ENCODE data around the gene CMTM1. TPM values are rescaled to one million over a fixed set of nuclear protein-coding genes. Genes with fewer than 3 reads are reported as not detected.

CMTM1 gene
- total RNA-seq, 1 experiment from 2014 or later: 5.2 TPM

DNA sequence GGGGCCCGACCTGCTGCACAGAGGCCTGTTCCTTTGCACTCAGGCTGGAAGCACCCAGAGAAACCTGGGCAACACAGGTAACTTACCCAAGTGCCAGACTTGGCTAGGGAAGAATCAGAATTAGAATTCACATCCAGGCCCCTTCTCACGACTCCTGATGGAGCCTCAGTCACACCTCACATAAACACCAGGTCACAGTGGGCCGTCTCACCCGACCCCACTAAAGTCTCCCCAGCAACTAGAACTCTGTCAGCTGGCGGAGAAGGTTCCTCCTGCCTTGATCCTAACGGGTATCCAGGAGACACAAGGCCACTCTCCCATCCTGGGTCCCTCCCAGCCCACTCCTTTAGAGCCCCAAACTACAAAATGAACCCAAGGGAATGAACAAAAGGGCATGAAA lies 22.7 kb upstream of the CMTM1 start:
- Histone ChIP-seq H3K36me3 (ENCODE audit: control insufficient read depth in 1 of 2, insufficient read depth in 2 of 2, low read length in 2 of 2) (no peaks in the 10 kb centered on the region; a peak in 1 of 4 replicates), H3K9me3 (ENCODE audit: control insufficient read depth in 1 of 2, insufficient read depth in 1 of 2, low read depth in 1 of 2, low read length in 2 of 2) (no peaks in the 10 kb centered on the region), H3K9ac (ENCODE audit: low read length) (no peak overlapping the region), H3K4me2 (ENCODE audit: low read length) (no peak overlapping the region), H3K79me2 (ENCODE audit: insufficient read depth, low read length) (no peaks in the 10 kb centered on the region), H3K4me1 (ENCODE audit: control insufficient read depth in 1 of 2, insufficient read depth in 2 of 2, low read length in 2 of 2) (peaks cover 0 to 3% of the 10 kb centered on the region in 2 experiments; a peak in 1 of 4 replicates), H2AFZ (ENCODE audit: low read depth, low read length, poor library complexity, severe bottlenecking) (no peak overlapping the region), H4K20me1 (ENCODE audit: insufficient read depth) (no peaks in the 10 kb centered on the region), H3K4me3 (replicated peaks in 1 of 2; ENCODE audit: low read depth in 1 of 2, low read length in 2 of 2) (no peak overlapping the region), H3K27me3 (ENCODE audit: insufficient read depth, low read length) (no peaks in the 10 kb centered on the region), H3K9me2 (ENCODE audit: insufficient read depth) (no peaks in the 10 kb centered on the region), H3K27ac (ENCODE audit: low read depth, low read length) (no peak overlapping the region)
- no TSS peak for BruUV-seq (replicated peaks)
- TF ChIP-seq, protein P1, sequence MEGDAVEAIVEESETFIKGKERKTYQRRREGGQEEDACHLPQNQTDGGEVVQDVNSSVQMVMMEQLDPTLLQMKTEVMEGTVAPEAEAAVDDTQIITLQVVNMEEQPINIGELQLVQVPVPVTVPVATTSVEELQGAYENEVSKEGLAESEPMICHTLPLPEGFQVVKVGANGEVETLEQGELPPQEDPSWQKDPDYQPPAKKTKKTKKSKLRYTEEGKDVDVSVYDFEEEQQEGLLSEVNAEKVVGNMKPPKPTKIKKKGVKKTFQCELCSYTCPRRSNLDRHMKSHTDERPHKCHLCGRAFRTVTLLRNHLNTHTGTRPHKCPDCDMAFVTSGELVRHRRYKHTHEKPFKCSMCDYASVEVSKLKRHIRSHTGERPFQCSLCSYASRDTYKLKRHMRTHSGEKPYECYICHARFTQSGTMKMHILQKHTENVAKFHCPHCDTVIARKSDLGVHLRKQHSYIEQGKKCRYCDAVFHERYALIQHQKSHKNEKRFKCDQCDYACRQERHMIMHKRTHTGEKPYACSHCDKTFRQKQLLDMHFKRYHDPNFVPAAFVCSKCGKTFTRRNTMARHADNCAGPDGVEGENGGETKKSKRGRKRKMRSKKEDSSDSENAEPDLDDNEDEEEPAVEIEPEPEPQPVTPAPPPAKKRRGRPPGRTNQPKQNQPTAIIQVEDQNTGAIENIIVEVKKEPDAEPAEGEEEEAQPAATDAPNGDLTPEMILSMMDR (IDR thresholded peaks at IDR 0.05 in 2 of 3, conservative IDR thresholded peaks at IDR 0.05 in 1 of 3; ENCODE audit: borderline replicate concordance in 1 of 3, insufficient read depth in 1 of 3, low read depth in 2 of 3, low read length in 2 of 3): no peak
- TF ChIP-seq POLR2AphosphoS5 (IDR thresholded peaks at IDR 0.05; ENCODE audit: low read depth, low read length) (no peak), SP1 (IDR thresholded peaks at IDR 0.05; ENCODE audit: low read depth) (no peak), SIN3A (IDR thresholded peaks at IDR 0.05; ENCODE audit: low read depth) (no peak), RAD21 (IDR thresholded peaks at IDR 0.05; ENCODE audit: low read depth) (no peak)
- TF ChIP-seq, protein P2, sequence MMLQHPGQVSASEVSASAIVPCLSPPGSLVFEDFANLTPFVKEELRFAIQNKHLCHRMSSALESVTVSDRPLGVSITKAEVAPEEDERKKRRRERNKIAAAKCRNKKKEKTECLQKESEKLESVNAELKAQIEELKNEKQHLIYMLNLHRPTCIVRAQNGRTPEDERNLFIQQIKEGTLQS (IDR thresholded peaks at IDR 0.05): no peak
- TF ChIP-seq, protein P3, sequence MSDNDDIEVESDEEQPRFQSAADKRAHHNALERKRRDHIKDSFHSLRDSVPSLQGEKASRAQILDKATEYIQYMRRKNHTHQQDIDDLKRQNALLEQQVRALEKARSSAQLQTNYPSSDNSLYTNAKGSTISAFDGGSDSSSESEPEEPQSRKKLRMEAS (IDR thresholded peaks at IDR 0.05): no peak
- POLR2A ChIA-PET: no interaction called here
- RAD21 ChIA-PET (ENCODE audit: low non-redundant PET in 1 of 2, low total read pairs in 2 of 2, uncharacterized antibody in 2 of 2, unreplicated experiment in 2 of 2): no interaction called here
- CTCF ChIA-PET: no interaction called here
- no peak for ATAC-seq
- no peak for DNase-seq (ENCODE audit: low read depth, low spot score)
- intact Hi-C loops (cut with micrococcal nuclease): no loop called here
